ENCODE data around the gene ZNF417. TPM values are rescaled to one million over a fixed set of nuclear protein-coding genes. Genes with fewer than 3 reads are reported as not detected.
A peak's percentile ranks its signal among the peaks of the same experiment; 100 is the strongest.

The ZNF417 gene
- total RNA-seq, 6 experiments from 2014 or later, result 6.8 to 10.3 (median 9.0) TPM

DNA sequence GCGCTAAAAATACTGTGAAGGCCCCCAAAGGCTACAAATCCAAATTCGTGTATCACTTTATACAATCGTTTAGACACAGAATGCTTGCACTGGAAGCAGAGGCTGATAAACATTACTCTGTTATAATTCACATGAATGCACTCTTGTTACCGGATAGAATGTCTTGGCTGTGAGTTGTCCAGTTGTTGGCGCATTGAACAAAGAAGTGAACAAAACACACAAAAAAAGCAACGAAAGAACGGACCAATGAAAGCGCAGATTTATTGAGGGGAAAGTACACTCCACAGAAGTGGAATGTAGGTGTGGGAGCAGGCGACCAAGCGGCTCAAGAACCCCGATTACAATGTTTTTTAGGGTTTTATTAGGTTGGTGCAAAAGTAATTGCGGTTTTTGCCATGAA is 19.3 kb upstream of the ZNF417 start:
- H3K9me3 Mint-ChIP-seq, result peaks cover 79% of the 10 kb centered on the region
- TF ChIP-seq, protein P1, sequence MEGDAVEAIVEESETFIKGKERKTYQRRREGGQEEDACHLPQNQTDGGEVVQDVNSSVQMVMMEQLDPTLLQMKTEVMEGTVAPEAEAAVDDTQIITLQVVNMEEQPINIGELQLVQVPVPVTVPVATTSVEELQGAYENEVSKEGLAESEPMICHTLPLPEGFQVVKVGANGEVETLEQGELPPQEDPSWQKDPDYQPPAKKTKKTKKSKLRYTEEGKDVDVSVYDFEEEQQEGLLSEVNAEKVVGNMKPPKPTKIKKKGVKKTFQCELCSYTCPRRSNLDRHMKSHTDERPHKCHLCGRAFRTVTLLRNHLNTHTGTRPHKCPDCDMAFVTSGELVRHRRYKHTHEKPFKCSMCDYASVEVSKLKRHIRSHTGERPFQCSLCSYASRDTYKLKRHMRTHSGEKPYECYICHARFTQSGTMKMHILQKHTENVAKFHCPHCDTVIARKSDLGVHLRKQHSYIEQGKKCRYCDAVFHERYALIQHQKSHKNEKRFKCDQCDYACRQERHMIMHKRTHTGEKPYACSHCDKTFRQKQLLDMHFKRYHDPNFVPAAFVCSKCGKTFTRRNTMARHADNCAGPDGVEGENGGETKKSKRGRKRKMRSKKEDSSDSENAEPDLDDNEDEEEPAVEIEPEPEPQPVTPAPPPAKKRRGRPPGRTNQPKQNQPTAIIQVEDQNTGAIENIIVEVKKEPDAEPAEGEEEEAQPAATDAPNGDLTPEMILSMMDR (IDR thresholded peaks at IDR 0.05), result no peak

DNA sequence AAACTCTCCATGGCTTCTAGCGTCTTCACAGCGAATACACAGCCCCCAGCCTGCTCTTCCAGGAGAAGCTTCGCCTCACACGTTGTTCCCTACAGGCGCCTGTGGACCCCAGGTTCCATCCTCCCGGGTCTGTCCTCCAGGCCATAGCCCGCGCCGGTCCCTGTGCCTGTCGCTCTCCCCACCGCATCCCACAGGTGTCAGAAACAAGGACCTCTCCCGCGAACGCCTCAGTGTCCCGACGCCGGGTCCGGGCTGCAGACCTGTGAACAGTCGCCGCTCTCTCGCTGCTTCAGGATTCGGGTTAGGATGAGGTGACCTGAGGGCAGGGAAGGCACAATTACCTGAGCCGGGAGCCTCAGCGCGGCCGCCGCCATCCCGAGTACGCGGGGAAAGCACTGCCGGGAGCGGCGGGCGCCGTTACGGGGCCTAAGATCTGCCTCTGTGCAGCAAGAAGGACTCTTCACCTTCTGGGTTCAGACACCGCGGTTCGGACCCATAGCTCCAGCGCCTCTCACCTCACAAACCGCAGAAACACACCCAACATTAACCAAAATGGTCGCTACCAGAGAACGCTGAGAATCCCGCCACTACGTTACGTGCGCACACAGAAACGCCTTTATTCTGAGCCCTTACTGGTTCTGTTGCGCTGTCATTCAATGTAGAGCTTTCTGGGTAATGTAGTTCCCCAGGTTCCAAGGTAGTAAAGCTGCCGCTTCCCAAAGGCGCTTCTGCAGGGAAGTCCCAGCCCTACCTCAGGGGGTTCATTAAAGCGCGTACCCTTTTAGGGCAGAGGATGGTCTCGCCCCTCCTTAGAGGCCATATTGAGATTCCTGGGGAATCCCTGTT is 18.7 kb upstream of the ZNF417 start, which contains the start of gene ZNF418:
TSS of gene ZNF418 (minus strand) at position 583 of the 846 bp plus-strand sequence. CDS start 1,580 bp downstream, outside the sequence.
- H3K36me3 Mint-ChIP-seq (ENCODE audit: low read depth), result peaks cover 55% of the 10 kb centered on the region
- peak within 1 kb of the TSS; percentile 79 for H3K4me3 Mint-ChIP-seq
- TF ChIP-seq, protein P1 (IDR thresholded peaks at IDR 0.05), result no peak

More for the DNA sequence above, 19.3 kb upstream of the ZNF417 start:
- peaks cover 56% of the 10 kb centered on the region for H3K36me3 Mint-ChIP-seq (ENCODE audit: low read depth)
- H3K4me1 Mint-ChIP-seq (ENCODE audit: low read depth), result no peaks in the 10 kb centered on the region
- H3K27me3 Mint-ChIP-seq (ENCODE audit: insufficient read depth), result peaks cover 2% of the 10 kb centered on the region; the same call in 1 of the 2 replicates
- H3K27ac Mint-ChIP-seq, result no peak overlapping the region
- DNase-seq, result no peak
- no peak overlapping the region for H3K4me3 Mint-ChIP-seq

GRCh38 chr19:57927587-57927986 is 11.2 kb upstream of the ZNF417 start:
- peaks cover 2% of the 10 kb centered on the region; the same call in 1 of the 2 replicates for H3K27me3 Mint-ChIP-seq (ENCODE audit: insufficient read depth)
- H3K9me3 Mint-ChIP-seq, result peaks cover 62% of the 10 kb centered on the region
- H3K4me3 Mint-ChIP-seq, result no peak overlapping the region
- H3K36me3 Mint-ChIP-seq (ENCODE audit: low read depth), result peaks cover 26% of the 10 kb centered on the region
- no peaks in the 10 kb centered on the region for H3K4me1 Mint-ChIP-seq (ENCODE audit: low read depth)
- no peak for DNase-seq
- H3K27ac Mint-ChIP-seq, result no peak overlapping the region
- TF ChIP-seq, protein P1 (IDR thresholded peaks at IDR 0.05), result no peak

More for the DNA sequence above, 18.7 kb upstream of the ZNF417 start, which contains the start of gene ZNF418:
- H3K4me1 Mint-ChIP-seq (ENCODE audit: low read depth), result no peaks in the 10 kb centered on the region
- H3K27me3 Mint-ChIP-seq (ENCODE audit: insufficient read depth), result peaks cover 2% of the 10 kb centered on the region; the same call in 1 of the 2 replicates
- no peak within 1 kb of the TSS for H3K27ac Mint-ChIP-seq
- DNase-seq, result peak; percentile 35
- peaks cover 82% of the 10 kb centered on the region for H3K9me3 Mint-ChIP-seq

- Mint-ChIP-seq H3K27me3 (ENCODE audit: insufficient read depth) (no peaks in the 10 kb centered on the region), H3K27ac (no peak overlapping the region), H3K9me3 (peaks cover 39% of the 10 kb centered on the region), H3K36me3 (ENCODE audit: low read depth) (peaks cover 67% of the 10 kb centered on the region), H3K4me3 (peak overlapping the region; percentile 92), H3K4me1 (ENCODE audit: low read depth) (peaks cover 14% of the 10 kb centered on the region)
- TF ChIP-seq, protein P1 (IDR thresholded peaks at IDR 0.05), result no peak
- DNase-seq, result no peak
Measured at GRCh38 chr19:57914531-57914930, 1.9 kb downstream of the ZNF417 start.

DNA sequence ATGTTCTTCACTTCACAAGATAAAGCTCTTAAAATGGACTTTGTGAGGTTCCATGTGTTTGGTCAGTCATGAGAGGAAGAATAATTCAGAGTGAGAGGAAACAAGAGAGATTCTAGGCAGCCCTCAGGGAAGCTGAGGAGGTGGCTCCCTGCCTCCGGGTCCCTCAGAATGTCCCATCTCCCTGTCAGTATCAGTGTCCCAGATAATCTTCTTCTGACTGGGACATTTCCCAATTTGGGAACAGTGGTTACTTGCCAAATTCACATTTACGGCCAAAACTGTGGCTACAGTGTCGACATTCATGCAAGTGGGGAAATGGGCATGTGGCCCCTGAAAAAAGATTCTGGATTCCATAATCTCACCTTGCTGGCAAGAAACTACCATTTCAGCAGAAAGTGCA is 9.0 kb downstream of the ZNF417 start:
- Mint-ChIP-seq H3K27ac (no peak overlapping the region), H3K9me3 (peaks cover 34% of the 10 kb centered on the region), H3K4me1 (ENCODE audit: low read depth) (peaks cover 6% of the 10 kb centered on the region), H3K36me3 (ENCODE audit: low read depth) (peaks cover 67% of the 10 kb centered on the region), H3K27me3 (ENCODE audit: insufficient read depth) (no peaks in the 10 kb centered on the region), H3K4me3 (no peak overlapping the region)
- DNase-seq, result no peak
- TF ChIP-seq, protein P1 (IDR thresholded peaks at IDR 0.05), result no peak

All from HFFc6 (cell line).